ENCODE data around the gene TPGS1. TPM values are rescaled to one million over a fixed set of nuclear protein-coding genes. Genes with fewer than 3 reads are reported as not detected.
"Not testable (repeated sequence)": the region's sequence is repeated elsewhere in the genome, so short reads cannot be mapped to it uniquely, and the experiment has no call there.

Gene TPGS1
- total and polyA plus RNA-seq, 4 donors: 9.9 to 31.3 (median 27.1) TPM

GRCh38 chr19:474126-475078 is 32.9 kb upstream of the TPGS1 start:
- WGBS (ENCODE audit: insufficient coverage): 75% methylated on average over 57 of the region's 57 CpGs
- H3K4me3 ChIP-seq (ENCODE audit: low read depth, low read length): no peak overlapping the region
- H3K36me3 ChIP-seq (ENCODE audit: control insufficient read depth, insufficient read depth, low read length): no peaks in the 10 kb centered on the region
- H3K9me3 ChIP-seq (ENCODE audit: control insufficient read depth, insufficient read depth, low read length): no peaks in the 10 kb centered on the region
- DNase-seq (ENCODE audit: low read depth in 4 of 6, low spot score in 6 of 6): no peak
- H3K27me3 ChIP-seq (ENCODE audit: control insufficient read depth, insufficient read depth, low read length): no peaks in the 10 kb centered on the region
- peaks cover 18% of the 10 kb centered on the region for H3K4me1 ChIP-seq (ENCODE audit: control insufficient read depth, insufficient read depth, low read length)
- no peak overlapping the region for H3K27ac ChIP-seq (ENCODE audit: low read depth, low read length)

- Histone ChIP-seq H3K27ac (ENCODE audit: low read depth, low read length) (no peak overlapping the region), H3K9me3 (ENCODE audit: control insufficient read depth, insufficient read depth, low read length) (no peaks in the 10 kb centered on the region), H3K4me1 (ENCODE audit: control insufficient read depth, insufficient read depth, low read length) (peaks cover 24% of the 10 kb centered on the region), H3K27me3 (ENCODE audit: control insufficient read depth, insufficient read depth, low read length) (no peaks in the 10 kb centered on the region), H3K4me3 (ENCODE audit: low read depth, low read length) (no peak overlapping the region), H3K36me3 (ENCODE audit: control insufficient read depth, insufficient read depth, low read length) (no peaks in the 10 kb centered on the region)
- no peak for DNase-seq (ENCODE audit: low read depth in 4 of 6, low spot score in 6 of 6)
- 79% methylated on average over 13 of the region's 13 CpGs for WGBS (ENCODE audit: insufficient coverage)
Observed at GRCh38 chr19:475360-475759, 31.9 kb upstream of the TPGS1 start.

- no peaks in the 10 kb centered on the region for H3K9me3 ChIP-seq (ENCODE audit: control insufficient read depth, insufficient read depth, low read length)
- H3K27me3 ChIP-seq (ENCODE audit: control insufficient read depth, insufficient read depth, low read length): no peaks in the 10 kb centered on the region
- no peaks in the 10 kb centered on the region for H3K36me3 ChIP-seq (ENCODE audit: control insufficient read depth, insufficient read depth, low read length)
- no peak overlapping the region for H3K27ac ChIP-seq (ENCODE audit: low read depth, low read length)
- WGBS (ENCODE audit: insufficient coverage): 19% methylated on average over 23 of the region's 26 CpGs
- H3K4me3 ChIP-seq (ENCODE audit: low read depth, low read length): no peak overlapping the region
- peaks cover 24% of the 10 kb centered on the region for H3K4me1 ChIP-seq (ENCODE audit: control insufficient read depth, insufficient read depth, low read length)
- peak in 2 of 6 donors; percentile 81 to 88 for DNase-seq (ENCODE audit: low read depth in 4 of 6, low spot score in 6 of 6)
Observed at GRCh38 chr19:478236-478903, 28.9 kb upstream of the TPGS1 start.

GRCh38 chr19:478976-479375 is 28.3 kb upstream of the TPGS1 start:
- H3K4me3 ChIP-seq (ENCODE audit: low read depth, low read length): no peak overlapping the region
- no peak overlapping the region for H3K27ac ChIP-seq (ENCODE audit: low read depth, low read length)
- WGBS (ENCODE audit: insufficient coverage): 24% methylated on average over 13 of the region's 14 CpGs

GRCh38 chr19:480016-480855 is 27.1 kb upstream of the TPGS1 start:
- H3K9me3 ChIP-seq (ENCODE audit: control insufficient read depth, insufficient read depth, low read length): no peaks in the 10 kb centered on the region
- peak in 2 of 6 donors; percentile 76 to 88 for DNase-seq (ENCODE audit: low read depth in 4 of 6, low spot score in 6 of 6)
- H3K27ac ChIP-seq (ENCODE audit: low read depth, low read length): no peak overlapping the region
- H3K36me3 ChIP-seq (ENCODE audit: control insufficient read depth, insufficient read depth, low read length): no peaks in the 10 kb centered on the region
- WGBS (ENCODE audit: insufficient coverage): 32% methylated on average over 36 of the region's 36 CpGs
- H3K4me3 ChIP-seq (ENCODE audit: low read depth, low read length): no peak overlapping the region
- H3K27me3 ChIP-seq (ENCODE audit: control insufficient read depth, insufficient read depth, low read length): no peaks in the 10 kb centered on the region
- peaks cover 30% of the 10 kb centered on the region for H3K4me1 ChIP-seq (ENCODE audit: control insufficient read depth, insufficient read depth, low read length)

More at GRCh38 chr19:478976-479375, 28.3 kb upstream of the TPGS1 start:
- no peaks in the 10 kb centered on the region for H3K27me3 ChIP-seq (ENCODE audit: control insufficient read depth, insufficient read depth, low read length)
- peak in 2 of 6 donors; percentile 65 to 90 for DNase-seq (ENCODE audit: low read depth in 4 of 6, low spot score in 6 of 6)
- H3K36me3 ChIP-seq (ENCODE audit: control insufficient read depth, insufficient read depth, low read length): no peaks in the 10 kb centered on the region
- no peaks in the 10 kb centered on the region for H3K9me3 ChIP-seq (ENCODE audit: control insufficient read depth, insufficient read depth, low read length)
- H3K4me1 ChIP-seq (ENCODE audit: control insufficient read depth, insufficient read depth, low read length): peaks cover 24% of the 10 kb centered on the region

GRCh38 chr19:481100-481499 is 26.2 kb upstream of the TPGS1 start:
- DNase-seq (ENCODE audit: low read depth in 4 of 6, low spot score in 6 of 6); H3K4me3 ChIP-seq (ENCODE audit: low read depth, low read length); H3K27ac ChIP-seq (ENCODE audit: low read depth, low read length); H3K36me3 ChIP-seq (ENCODE audit: control insufficient read depth, insufficient read depth, low read length); H3K9me3 ChIP-seq (ENCODE audit: control insufficient read depth, insufficient read depth, low read length); H3K27me3 ChIP-seq (ENCODE audit: control insufficient read depth, insufficient read depth, low read length): not testable (repeated sequence)
- peaks cover 38% of the 10 kb centered on the region for H3K4me1 ChIP-seq (ENCODE audit: control insufficient read depth, insufficient read depth, low read length)
- WGBS (ENCODE audit: insufficient coverage): 96% methylated on average over 3 of the region's 3 CpGs

- Histone ChIP-seq H3K27me3 (ENCODE audit: control insufficient read depth, insufficient read depth, low read length) (no peaks in the 10 kb centered on the region), H3K36me3 (ENCODE audit: control insufficient read depth, insufficient read depth, low read length) (peaks cover 2% of the 10 kb centered on the region), H3K27ac (ENCODE audit: low read depth, low read length) (no peak overlapping the region), H3K4me1 (ENCODE audit: control insufficient read depth, insufficient read depth, low read length) (peaks cover 42% of the 10 kb centered on the region), H3K9me3 (ENCODE audit: control insufficient read depth, insufficient read depth, low read length) (no peaks in the 10 kb centered on the region), H3K4me3 (ENCODE audit: low read depth, low read length) (no peak overlapping the region)
- 67% methylated on average over 19 of the region's 20 CpGs for WGBS (ENCODE audit: insufficient coverage)
- DNase-seq (ENCODE audit: low read depth in 4 of 6, low spot score in 6 of 6): no peak
Observed at GRCh38 chr19:482186-483041, 24.9 kb upstream of the TPGS1 start.

GRCh38 chr19:483332-484072 is 23.8 kb upstream of the TPGS1 start:
- DNase-seq (ENCODE audit: low read depth in 4 of 6, low spot score in 6 of 6): no peak
- Histone ChIP-seq H3K36me3 (ENCODE audit: control insufficient read depth, insufficient read depth, low read length) (peaks cover 2% of the 10 kb centered on the region), H3K9me3 (ENCODE audit: control insufficient read depth, insufficient read depth, low read length) (no peaks in the 10 kb centered on the region), H3K4me3 (ENCODE audit: low read depth, low read length) (no peak overlapping the region), H3K27ac (ENCODE audit: low read depth, low read length) (no peak overlapping the region), H3K27me3 (ENCODE audit: control insufficient read depth, insufficient read depth, low read length) (no peaks in the 10 kb centered on the region), H3K4me1 (ENCODE audit: control insufficient read depth, insufficient read depth, low read length) (peaks cover 40% of the 10 kb centered on the region)
- 60% methylated on average over 20 of the region's 21 CpGs for WGBS (ENCODE audit: insufficient coverage)

Measured in spinal cord (tissue), 10 donors.